HL-60/S4 treated with retinoic acid at 250 ng/mL for 4 days and 3 days (cell line): ENCODE measurements around the gene PARP4.
"Not testable (repeated sequence)": the region's sequence is repeated elsewhere in the genome, so short reads cannot be mapped to it uniquely, and the experiment has no call there.

Source experiments
- in situ Hi-C: fragments of 300-500 bp; cut with MboI; formaldehyde crosslinking; loops from 2 replicates; pipeline ENCODE4 v1.7.0; 2022; ENCODE audit warnings: low sequenced_read_pairs

The PARP4 gene

DNA sequence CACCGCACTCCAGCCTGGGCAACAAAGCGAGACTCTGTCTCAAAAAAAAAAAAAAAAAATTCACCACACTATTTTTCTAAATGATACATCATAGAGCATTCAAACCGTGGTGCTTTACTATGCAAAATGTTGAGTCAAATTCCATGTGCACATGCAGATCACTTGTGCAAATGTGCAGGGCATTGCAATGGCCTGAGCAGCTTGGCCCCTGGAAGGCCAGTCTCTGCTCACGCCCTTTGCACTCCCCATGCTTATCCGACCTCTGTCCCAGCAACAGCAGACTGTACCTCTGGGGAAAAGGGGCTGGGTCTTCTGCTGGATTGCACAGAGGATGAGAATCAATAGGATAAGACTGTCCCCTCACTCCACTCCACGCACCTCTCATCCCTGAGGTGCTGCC is 58.5 kb downstream of the PARP4 start:
- in situ Hi-C loops: no loop called here

- in situ Hi-C loops: no loop called here
Observed at GRCh38 chr13:24452044-24452443, 60.5 kb downstream of the PARP4 start.

DNA sequence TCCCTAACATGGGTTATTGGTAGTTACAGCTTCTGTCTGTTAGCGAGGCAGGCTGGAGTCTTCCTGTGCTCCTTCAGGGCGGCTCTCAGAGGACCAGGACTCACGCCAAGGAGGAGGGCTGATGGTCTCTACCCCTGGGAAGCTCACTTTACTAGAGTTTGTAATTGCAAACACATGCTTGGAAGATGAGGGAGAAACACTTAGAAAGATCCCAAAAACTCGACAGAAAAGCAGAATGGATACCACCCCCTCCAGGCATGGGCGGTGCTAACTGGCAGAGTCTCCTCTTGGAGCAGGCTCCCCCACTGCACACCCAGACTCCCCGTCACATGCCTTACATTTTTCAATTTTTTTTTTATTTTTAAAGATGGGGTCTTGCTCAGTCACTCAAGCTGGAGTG is 62.0 kb downstream of the PARP4 start:
- in situ Hi-C loops: no loop called here

DNA sequence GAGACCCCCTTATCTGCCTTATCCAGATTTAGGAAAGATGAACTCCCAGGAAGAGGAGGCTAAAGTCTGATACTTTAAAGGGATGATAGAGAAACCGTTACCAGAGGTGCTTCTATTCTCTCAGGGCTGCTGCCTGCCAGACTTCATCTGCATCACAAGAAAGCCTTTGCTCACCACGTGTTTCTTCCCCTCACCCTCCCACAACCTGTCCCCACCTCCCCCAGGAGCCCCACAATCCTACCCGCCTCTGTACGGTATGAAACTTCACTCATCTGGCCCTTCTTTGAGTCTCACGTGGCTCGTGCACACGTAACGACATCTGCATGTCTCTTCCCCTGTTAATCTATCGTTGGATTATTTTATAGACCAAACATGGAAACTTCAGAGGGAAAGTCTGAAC is 67.7 kb downstream of the PARP4 start:
- in situ Hi-C loops: not testable (repeated sequence)

DNA sequence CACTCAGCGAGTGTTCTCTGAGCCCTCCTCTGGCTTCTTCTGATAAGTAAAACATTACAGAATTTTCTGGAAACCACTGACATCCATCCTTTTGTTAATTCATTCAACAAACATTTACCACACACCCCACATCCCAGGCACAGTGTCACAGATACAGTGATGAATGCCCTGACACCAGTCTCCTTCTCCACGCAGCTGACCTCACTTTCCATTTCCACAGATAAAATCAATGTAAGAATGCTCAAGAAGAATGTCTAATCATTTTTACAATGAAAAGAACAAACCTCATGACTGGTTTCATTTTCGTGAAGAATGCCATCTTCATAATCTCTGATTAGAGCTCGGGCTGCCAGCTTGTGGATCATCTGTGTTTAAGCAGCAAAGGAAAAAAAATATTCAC is 69.2 kb downstream of the PARP4 start:
- in situ Hi-C loops: no loop called here

DNA sequence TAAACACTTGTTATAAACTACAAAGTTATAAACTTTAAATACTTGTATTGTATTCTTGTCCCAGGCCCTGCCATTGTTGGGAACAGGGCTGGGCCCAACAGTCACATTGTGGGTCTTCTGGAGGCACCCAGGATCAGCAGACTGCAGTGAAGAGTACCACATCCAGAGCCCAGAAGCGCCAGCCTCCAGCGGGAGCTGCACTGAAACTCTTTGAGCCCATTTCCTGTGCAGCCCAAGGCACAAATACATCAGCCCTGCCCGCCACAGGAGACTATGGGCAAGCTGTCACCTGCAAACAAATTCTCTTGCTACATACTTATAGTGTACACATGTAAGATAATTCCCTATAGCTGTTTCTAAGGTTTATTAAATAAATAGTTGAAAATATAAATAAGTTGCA is 86.5 kb downstream of the PARP4 start:
- in situ Hi-C loops: not testable (repeated sequence)

DNA sequence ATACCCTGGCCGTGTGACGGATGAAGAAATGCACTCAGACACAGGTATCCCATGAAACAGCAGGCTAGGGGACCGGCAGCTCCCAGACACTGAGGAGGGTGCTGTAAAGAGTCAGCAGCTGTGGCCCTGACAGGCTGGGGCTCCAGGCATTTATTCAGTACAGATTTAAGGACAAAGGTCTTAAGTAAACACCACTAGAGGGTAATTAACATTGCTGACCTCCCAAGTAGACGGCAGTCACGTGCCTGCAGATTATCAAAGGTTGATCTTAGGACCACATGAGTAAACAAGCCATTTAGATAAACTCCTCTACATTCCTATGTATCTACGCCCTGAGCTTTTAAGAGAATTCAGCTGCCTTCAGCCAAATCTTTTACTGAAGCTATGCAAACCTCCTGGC is 92.9 kb downstream of the PARP4 start:
- in situ Hi-C loops: not testable (repeated sequence)

GRCh38 chr13:24407844-24408243 is 104.7 kb downstream of the PARP4 start:
- in situ Hi-C loops: no loop called here

DNA sequence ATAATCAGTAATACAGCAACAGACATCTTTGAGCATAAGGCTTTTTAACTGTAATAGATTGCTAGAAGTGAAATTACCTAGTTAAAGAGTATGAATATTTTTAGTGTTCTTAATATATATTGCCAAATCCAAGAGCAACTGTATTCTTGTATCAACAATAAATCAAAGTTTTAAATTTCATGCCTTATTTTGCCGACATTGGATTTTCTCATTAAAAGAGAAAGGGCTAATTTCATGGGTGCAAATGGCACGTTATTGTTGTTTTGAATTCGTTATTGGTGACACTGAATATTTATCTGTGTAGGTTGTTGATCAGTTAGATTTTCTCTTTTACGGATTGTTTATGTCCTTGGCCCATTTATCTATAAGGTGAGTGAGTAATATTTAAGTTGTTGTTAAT is 106.1 kb downstream of the PARP4 start:
- in situ Hi-C loops: no loop called here

- in situ Hi-C loops: no loop called here
Observed at GRCh38 chr13:24396821-24397220, 115.8 kb downstream of the PARP4 start.

DNA sequence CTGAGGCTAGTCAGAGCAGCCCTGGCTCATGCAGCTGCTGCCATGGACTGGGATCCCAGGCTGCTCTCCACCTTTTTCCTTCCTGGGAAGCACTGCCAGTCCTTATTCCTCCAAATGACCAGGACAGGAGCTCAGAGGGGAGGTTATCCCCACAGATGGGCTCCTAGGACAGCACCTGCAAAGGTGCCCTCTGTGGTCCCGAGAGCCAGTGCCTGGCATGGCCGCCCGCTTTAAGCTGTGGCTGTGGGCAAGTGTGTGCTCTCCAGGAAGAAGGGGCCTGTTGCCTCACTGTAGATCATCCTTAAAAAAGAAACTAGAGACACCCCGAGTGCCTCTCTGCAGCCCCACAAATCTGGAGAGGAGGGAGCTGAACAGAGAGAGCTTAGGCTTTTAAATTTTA is 119.6 kb downstream of the PARP4 start:
- in situ Hi-C loops: no loop called here

- in situ Hi-C loops: not testable (repeated sequence)
Observed at GRCh38 chr13:24391771-24392683, 120.6 kb downstream of the PARP4 start.

GRCh38 chr13:24390795-24391194 is 121.8 kb downstream of the PARP4 start:
- in situ Hi-C loops: not testable (repeated sequence)

GRCh38 chr13:24389506-24389905 is 123.1 kb downstream of the PARP4 start:
- in situ Hi-C loops: no loop called here

- in situ Hi-C loops: not testable (repeated sequence)
Observed at GRCh38 chr13:24388743-24389142, 123.8 kb downstream of the PARP4 start.

DNA sequence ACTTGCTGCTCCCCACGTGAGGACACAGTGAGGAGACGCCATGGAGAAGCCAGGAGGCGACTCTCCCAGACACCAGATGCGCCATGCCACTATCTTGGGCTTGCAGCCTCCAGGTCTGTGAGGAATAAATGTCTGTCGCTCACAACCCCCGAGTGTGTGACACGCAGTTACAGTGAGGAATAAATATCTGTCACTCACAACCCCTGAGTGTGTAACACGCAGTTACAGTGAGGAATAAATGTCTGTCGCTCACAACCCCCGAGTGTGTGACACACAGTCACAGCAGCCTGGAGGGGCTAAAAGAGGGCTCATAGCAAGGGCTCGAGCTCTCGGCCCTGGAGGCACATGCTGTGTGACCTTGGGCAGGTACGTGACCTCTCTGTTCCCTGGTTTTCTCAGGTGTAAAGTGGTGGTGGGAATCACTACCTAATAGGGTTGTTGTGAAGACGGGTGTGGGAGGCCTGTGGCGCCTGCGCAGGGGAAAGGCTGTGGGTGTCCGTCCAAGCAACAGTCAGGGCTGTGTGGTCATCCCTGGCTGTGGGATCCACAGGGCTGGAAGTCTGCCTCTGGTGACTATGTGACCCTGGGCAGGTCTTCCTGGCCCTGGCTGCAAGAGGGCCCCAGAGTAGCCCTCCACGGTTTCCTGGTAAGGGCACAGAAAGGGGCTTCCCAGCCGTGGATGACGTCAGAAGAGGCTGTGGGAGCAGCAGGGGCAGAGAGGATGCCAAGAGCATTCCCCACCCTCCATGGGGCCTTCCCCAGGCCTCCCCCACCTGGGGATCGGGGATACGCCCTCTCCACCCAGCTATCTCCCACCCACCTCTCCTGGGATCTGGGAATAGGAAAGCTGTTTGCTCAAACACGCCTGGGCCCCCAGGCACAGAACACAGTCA is 125.5 kb downstream of the PARP4 start:
- in situ Hi-C loops: no loop called here

DNA sequence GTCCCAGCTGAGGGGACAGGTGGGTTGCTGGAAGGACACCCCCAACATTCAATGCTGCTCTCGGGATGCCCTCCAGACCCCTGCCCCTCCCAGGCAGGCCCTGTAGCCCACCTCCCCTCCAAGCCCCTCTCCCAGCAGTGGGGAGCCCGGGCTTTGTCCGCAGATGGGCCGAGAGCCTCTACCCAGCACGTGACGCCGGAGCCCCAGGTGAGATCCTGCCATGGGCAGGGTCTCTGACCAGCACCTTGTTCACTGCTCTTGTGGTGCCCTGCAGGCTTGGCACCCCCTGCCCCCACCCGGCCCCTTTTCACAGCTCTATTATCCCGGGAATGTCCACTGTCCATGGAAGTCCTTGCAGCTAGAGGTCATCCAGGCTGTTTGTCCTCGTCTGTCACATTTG is 126.7 kb downstream of the PARP4 start:
- in situ Hi-C loops: no loop called here

DNA sequence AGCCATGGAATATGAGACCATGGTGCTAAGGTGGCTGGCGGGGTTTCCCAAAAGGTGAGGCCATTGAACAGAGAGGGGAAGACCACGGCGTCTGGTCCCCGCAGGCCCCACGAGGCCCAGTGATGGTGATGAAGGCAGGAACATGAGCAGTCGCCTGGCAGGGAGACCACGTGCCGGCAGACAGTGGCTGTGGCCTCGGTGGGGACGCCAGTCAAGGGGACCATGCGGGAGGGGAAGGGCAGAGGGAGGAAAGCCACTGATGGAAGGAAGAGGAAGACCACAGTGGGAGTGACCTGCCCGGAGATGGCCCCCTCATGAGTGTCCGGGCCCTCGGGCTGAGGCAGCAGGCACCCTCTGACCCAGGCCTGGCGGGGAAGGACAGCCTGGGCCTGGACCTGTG is 127.6 kb downstream of the PARP4 start:
- in situ Hi-C loops: not testable (repeated sequence)

- in situ Hi-C loops: not testable (repeated sequence)
Observed at GRCh38 chr13:24384091-24384490, 128.5 kb downstream of the PARP4 start.

GRCh38 chr13:24381541-24382265 is 130.9 kb downstream of the PARP4 start:
- in situ Hi-C loops: no loop called here

DNA sequence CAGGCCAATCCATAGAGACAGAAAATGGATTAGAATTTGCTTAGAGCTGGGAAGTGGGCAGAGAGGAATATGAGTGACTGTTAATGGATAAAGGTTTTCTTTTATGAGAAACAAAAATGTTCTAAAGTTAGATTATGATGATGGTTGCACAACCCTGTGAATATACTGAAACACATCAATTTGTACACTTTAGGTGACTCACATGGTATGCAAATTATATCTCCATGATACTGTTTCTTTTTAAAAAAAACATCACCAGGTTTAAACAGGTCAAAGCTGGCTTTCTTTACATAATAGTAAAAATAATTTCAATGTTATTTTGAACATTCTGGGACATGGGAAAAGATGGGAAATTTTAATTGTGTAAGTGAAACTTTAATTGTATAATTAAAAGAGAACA is 131.7 kb downstream of the PARP4 start:
- in situ Hi-C loops: not testable (repeated sequence)
